Activated naive CD8-positive, alpha-beta T cell treated with anti-CD3 and anti-CD28 coated beads for 36 hours (primary cell): ENCODE measurements around the gene KRT1. TPM values are rescaled to one million over a fixed set of nuclear protein-coding genes. Genes with fewer than 3 reads are reported as not detected.

ENCODE experiments used
- DNase-seq: peaks from one replicate; pipeline ENCODE4 v3.0.0; 2021
- H3K27ac Mint-ChIP-seq: one replicate; pipeline ENCODE4 v1.8.0; 2022; ENCODE audit warnings: mild to moderate bottlenecking, moderate library complexity, mixed read lengths
- H3K27me3 Mint-ChIP-seq: one replicate; pipeline ENCODE4 v1.8.0; 2022; ENCODE audit warnings: mild to moderate bottlenecking, mixed read lengths
- H3K36me3 Mint-ChIP-seq: one replicate; pipeline ENCODE4 v1.8.0; 2021; ENCODE audit warnings: mild to moderate bottlenecking, mixed read lengths
- H3K4me1 Mint-ChIP-seq: one replicate; pipeline ENCODE4 v1.8.0; 2021; ENCODE audit warnings: mixed read lengths
- H3K4me3 Mint-ChIP-seq: one replicate; pipeline ENCODE4 v1.8.0; 2022; ENCODE audit warnings: mild to moderate bottlenecking, moderate library complexity, mixed read lengths
- H3K9me3 Mint-ChIP-seq: one replicate; pipeline ENCODE4 v1.8.0; 2022; ENCODE audit warnings: mixed read lengths
- total RNA-seq, 2 experiments: library from RNA; stranded (reverse); gene quantifications; one replicate each; pipeline ENCODE4 v1.2.3, GENCODE V29; 2021

Gene KRT1
- total RNA-seq, 2 experiments from 2014 or later: not detected

DNA sequence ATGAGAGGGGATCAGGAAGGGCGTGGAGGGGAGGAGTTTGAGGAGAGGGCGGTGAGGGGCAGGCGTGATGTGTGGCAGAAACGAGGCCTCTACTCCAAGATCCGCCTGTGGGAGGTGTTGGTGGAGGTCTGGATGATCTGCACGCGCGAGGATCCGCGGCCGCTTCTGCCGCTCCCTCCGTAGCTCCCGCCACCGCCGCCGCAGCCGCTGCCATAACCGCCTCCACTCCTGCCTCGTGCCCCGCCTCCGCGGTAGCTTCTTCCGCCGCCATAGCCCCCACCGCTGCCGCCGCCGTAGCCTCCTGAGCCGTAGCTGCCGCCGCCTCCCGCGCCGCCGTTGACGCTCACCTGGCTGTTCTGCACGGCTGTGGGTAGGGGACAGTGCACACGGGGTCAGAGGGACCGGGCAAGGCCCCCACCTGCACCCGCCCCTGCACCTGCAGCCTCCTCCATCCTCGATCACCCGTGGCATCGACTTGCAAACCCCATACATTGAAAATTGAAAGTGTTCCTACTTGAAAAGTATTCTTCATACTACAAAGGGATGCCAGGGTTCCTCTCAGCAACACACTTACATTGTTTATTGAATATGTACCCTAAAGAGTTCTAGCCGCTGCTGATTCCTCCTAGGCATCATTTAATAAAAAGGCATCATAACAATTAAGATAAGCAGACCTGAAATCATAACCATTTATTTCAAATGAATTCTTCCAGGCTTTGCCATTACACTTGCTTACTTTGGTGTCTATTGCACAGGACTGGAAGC is 11.1 kb upstream of the KRT1 start:
- no peaks in the 10 kb centered on the region for H3K9me3 Mint-ChIP-seq
- no peaks in the 10 kb centered on the region for H3K36me3 Mint-ChIP-seq
- H3K4me1 Mint-ChIP-seq: peaks cover 11% of the 10 kb centered on the region
- H3K4me3 Mint-ChIP-seq: peak overlapping the region; percentile 71
- no peak overlapping the region for H3K27ac Mint-ChIP-seq
- peak; percentile 57 for DNase-seq
- no peaks in the 10 kb centered on the region for H3K27me3 Mint-ChIP-seq

DNA sequence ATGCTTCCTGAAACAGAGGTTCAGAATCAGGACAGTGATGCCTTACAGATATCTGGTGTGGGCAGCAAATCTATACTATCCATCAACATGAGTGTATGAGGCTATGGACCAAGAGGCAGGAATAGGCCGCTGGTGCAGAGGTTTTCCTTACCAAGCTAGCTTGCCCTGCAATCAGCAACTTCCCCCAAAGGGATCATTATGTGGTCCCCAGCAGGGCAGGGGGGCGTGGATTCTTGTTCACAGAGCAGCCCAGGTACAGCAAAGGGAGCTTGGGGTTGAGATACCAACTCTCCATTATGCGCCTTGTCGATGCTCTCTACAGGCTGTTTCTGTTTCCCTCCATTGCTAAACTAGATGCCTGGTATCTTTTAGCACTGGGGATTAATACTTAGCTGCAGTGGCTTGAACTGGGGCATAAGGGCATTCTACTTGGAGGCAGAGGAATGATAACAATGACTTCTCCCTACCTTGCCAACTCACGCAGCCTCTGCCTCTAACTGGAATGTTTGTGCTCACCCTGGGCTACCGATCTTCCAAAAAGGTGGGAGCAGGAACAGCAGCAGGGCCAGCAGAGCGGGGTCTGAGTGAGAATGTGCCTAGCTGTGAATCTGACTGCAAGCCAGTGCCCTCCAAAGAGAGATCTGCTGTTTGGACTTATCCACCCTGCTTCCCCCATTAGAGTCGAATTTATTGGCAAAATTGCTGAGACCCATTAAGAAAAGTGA is 10.3 kb upstream of the KRT1 start:
- no peaks in the 10 kb centered on the region for H3K27me3 Mint-ChIP-seq

DNA sequence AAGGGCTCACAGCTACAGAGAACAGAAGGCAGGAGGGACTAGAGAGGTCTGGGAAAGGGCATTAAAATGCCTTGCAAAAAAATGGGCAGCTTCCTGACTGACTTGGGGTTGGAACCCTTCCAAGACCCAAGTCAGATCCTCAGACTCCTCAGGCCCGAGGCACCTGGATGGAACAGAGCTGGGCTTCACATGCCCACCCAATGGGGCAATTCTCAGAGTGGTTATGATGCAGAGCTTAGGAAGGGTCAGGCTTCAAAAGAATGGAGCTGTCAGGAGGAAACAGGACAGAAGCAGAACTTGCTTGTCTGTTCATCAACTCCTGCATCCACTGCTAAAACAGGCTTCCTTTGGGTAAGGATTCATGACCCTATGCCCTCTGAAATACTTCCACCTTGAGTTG is 9.7 kb upstream of the KRT1 start:
- Mint-ChIP-seq H3K36me3 (no peaks in the 10 kb centered on the region), H3K27ac (no peak overlapping the region), H3K4me3 (no peak overlapping the region), H3K27me3 (no peaks in the 10 kb centered on the region), H3K4me1 (peaks cover 11% of the 10 kb centered on the region), H3K9me3 (no peaks in the 10 kb centered on the region)
- no peak for DNase-seq

More for the DNA sequence above, 10.3 kb upstream of the KRT1 start:
- H3K36me3 Mint-ChIP-seq: no peaks in the 10 kb centered on the region
- no peaks in the 10 kb centered on the region for H3K9me3 Mint-ChIP-seq
- peaks cover 11% of the 10 kb centered on the region for H3K4me1 Mint-ChIP-seq
- no peak for DNase-seq
- H3K27ac Mint-ChIP-seq: no peak overlapping the region
- H3K4me3 Mint-ChIP-seq: peak overlapping the region; percentile 71

DNA sequence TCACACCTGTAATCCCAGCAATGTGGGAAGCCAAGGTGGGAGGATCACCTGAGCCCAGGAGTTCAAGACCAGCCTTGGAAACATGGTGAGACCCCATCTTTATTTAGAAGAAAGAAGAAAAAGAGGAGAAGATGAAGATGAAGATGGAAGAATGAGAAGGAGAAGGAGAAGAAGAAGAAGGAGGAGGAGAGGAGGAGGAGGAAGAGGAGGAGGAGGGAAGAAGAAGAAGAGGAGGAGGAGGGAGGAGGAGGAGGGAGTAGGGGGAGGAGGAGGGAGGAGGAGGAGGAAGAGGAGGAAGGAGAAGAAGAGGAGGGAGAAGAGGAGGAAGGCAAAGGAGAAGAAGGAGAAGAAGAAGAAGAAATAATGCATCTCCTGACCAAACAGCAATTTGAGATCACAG is 9.0 kb upstream of the KRT1 start:
- H3K9me3 Mint-ChIP-seq: no peaks in the 10 kb centered on the region
- peaks cover 11% of the 10 kb centered on the region for H3K4me1 Mint-ChIP-seq
- no peak for DNase-seq
- H3K4me3 Mint-ChIP-seq: no peak overlapping the region
- H3K27me3 Mint-ChIP-seq: no peaks in the 10 kb centered on the region
- H3K27ac Mint-ChIP-seq: no peak overlapping the region
- no peaks in the 10 kb centered on the region for H3K36me3 Mint-ChIP-seq

DNA sequence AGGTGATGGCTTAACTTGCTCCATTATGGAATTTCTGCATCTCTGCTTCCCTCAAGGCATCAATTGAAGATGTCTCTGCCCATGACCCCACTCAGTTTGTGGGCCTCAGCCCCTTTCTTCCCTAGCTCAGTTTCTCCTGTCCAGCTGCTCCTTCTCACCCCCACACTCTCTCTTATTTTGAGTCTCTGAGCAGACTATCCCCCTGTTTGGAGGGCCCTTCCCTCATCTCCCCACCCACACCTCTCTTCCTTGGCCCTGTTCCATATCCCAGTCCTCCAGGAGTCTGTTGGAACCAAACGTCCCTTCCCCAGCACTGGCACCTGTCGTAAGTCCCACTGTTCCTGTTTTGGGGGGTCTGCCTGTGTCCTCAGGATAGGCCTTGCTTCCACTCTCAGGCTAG is 8.3 kb upstream of the KRT1 start:
- Mint-ChIP-seq H3K4me3 (no peak overlapping the region), H3K36me3 (no peaks in the 10 kb centered on the region), H3K9me3 (no peaks in the 10 kb centered on the region), H3K27me3 (no peaks in the 10 kb centered on the region), H3K4me1 (peaks cover 11% of the 10 kb centered on the region), H3K27ac (no peak overlapping the region)
- DNase-seq: no peak

DNA sequence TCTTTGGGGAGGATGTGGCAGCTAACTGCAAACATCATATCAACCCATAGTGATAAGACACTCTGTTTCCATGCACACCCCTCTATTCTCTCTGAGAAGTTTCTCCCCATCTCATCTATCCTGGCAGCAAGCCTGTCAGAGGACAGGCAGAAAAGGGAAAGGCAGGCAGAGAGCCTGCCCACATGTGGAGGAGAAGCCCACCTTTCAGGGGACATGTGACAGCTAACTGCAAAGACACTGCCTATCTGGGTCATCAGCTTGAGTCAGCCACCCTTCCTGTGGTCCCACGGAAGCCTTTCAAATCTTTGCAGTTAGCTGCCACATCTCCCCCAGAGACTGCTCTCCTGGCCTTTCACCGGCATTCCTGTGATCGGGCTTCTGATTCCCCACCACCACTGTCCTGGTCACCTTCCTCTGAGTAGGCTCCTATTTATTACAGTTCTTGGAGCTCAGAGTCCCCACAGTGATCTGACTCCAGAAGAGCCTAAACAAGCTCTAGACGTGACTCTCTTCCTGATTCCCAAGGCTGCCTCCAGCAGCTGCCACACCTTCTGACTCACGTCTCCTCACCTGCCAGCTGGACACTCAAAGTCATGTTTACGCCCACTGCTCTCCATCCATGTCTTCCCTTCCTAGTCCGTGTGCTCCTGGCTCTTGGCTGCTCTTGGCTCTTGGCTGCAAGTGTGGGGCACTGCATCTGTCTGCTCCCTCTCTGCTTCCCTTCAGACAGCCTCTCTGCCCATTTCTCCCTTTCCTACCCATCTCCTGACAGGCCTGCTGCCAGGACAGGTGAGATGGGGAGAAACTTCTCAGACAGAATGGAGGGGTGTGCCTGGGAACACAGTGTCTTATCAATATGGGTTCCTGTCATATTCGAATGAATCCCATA is 7.5 kb upstream of the KRT1 start:
- no peak for DNase-seq
- H3K4me1 Mint-ChIP-seq: peaks cover 11% of the 10 kb centered on the region
- H3K4me3 Mint-ChIP-seq: no peak overlapping the region
- H3K36me3 Mint-ChIP-seq: no peaks in the 10 kb centered on the region
- H3K27ac Mint-ChIP-seq: no peak overlapping the region
- H3K27me3 Mint-ChIP-seq: no peaks in the 10 kb centered on the region
- H3K9me3 Mint-ChIP-seq: no peaks in the 10 kb centered on the region

DNA sequence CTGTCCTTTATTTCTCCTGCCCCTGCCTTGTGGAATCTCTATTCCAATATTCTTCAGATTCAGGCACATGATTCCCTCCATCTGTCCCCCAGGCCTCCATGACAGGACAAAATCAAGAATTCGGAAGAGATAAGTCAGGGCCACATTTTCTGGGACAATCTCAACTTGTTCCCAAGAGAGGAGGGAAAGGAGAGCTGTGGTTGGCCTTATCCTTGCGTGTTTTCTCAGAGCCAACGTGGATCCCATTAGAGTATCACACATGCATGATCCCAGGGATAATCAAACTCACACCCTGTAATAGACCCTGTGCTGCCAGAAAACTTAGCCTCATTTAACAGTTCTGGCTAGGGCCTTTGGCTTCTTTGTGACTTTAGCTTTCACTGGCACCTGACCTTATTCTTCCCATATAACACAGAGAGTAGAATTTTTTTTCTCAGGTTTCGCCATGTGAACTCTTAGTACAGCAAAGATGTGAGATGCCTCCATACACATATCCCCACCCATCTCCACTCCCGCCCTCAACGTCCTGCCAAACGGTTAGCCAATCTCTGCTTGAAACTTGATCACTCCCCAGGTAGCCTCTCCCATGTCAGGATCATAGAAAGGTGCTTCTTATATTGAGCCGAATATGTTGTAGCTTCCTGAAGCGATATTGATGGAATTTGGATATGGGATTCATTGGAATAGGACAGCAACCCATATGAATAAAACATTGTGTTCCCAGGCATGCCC is 6.7 kb upstream of the KRT1 start:
- Mint-ChIP-seq H3K4me1 (peaks cover 17% of the 10 kb centered on the region), H3K36me3 (no peaks in the 10 kb centered on the region), H3K9me3 (no peaks in the 10 kb centered on the region), H3K27ac (no peak overlapping the region), H3K27me3 (no peaks in the 10 kb centered on the region), H3K4me3 (no peak overlapping the region)
- DNase-seq: no peak

DNA sequence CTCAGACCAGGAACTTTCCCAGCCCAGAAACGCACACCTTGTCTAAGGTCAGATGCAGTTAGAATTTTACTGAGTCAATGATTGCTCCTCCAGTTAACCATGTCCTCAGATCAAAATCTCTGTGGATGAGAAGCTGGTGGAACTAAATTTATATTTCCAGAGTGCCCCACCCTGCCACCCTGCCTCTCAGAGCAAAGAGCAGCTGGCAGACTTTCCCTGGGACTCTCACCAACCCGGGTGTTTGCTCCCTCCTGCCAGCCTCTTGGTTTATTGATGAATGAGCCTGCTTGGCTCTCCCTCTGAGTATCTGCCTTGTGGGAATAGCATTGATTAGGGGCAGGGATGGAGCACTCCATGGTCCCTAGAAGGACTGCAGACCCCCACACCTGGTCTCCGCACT is 5.9 kb upstream of the KRT1 start:
- no peak overlapping the region for H3K4me3 Mint-ChIP-seq
- DNase-seq: no peak
- peaks cover 19% of the 10 kb centered on the region for H3K4me1 Mint-ChIP-seq
- H3K36me3 Mint-ChIP-seq: no peaks in the 10 kb centered on the region
- no peaks in the 10 kb centered on the region for H3K27me3 Mint-ChIP-seq
- H3K27ac Mint-ChIP-seq: no peak overlapping the region
- no peaks in the 10 kb centered on the region for H3K9me3 Mint-ChIP-seq

DNA sequence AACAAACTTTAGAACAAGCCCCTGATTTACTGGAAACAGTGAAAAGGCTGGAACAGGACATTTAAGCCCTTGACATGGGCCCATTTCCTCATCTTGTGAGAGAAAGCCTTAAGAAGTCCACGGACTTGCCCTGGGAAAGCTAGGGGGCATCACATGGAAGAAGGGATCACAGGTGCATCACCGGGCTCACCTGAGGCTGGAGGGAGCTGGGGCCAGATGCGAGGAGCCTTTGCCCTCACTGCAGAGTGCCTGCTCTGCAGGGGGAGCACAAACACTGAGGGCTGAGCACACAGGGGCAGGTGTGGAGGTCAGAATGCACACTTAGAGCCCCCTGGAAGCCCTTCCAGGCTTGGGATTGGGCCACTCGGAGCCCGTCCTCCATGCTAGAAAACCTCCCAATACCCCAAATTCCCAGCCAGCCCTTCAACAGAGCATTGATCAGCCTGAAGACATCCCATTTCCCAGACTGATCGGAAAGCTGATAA is 5.2 kb upstream of the KRT1 start:
- Mint-ChIP-seq H3K4me3 (no peak overlapping the region), H3K9me3 (no peaks in the 10 kb centered on the region), H3K36me3 (no peaks in the 10 kb centered on the region), H3K27ac (no peak overlapping the region), H3K27me3 (no peaks in the 10 kb centered on the region), H3K4me1 (peaks cover 20% of the 10 kb centered on the region)
- DNase-seq: no peak

DNA sequence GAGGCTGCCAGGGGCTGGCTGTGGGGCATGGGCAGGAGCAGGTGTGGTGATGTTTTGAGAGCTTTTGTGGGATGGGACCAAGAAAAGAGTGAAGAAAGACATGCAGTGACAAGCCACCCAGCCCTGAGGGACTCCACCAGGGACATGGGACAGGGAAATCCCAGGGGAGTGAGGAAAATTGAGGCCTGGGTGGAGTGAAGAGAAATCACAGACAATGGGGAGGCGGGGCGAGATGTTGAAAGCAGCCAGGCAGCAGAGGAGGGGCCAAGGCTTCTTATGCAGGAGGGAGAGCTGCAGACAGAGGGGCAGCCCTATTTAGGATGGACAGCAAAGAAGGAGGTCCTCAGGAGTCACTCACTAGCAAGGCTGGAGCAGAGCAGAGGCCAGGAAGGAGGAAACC is 4.2 kb upstream of the KRT1 start:
- peaks cover 25% of the 10 kb centered on the region for H3K4me1 Mint-ChIP-seq
- H3K27me3 Mint-ChIP-seq: peaks cover 3% of the 10 kb centered on the region
- H3K4me3 Mint-ChIP-seq: no peak overlapping the region
- H3K27ac Mint-ChIP-seq: no peak overlapping the region
- no peak for DNase-seq
- H3K9me3 Mint-ChIP-seq: no peaks in the 10 kb centered on the region
- H3K36me3 Mint-ChIP-seq: no peaks in the 10 kb centered on the region

DNA sequence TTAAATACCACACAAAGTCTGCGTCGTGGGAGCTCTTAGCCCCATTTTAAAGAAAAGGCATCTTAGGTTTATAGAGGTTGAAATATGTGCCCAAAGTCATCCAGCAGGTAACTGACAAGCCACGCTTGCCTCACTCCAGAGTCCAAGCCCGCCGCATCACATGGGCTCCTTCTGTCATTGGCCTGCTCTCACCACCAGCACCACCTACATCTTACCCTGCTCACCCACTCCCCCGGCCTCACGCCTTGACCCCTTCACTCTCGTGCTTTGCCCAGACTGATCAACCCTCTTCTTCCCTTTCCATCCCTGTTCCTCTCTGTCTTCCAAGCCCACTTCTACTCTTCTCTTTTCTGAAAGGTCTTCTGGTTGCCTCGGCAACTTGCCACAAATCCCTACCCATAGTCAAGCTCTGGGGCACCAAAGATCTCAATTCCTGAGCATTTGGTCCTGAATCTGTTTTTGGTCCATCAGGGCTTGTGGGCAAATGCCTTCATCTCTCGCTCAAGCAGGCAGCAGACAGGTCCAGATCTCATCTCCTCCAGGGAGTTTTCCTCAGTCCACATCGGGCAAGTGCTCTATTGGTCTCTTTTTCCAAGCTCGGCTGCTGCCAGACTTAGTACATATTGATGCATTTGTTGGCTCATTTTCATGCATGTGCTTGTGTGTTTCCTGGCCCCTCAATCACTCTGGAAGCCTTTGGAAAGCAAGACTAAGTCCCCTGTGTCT is 3.5 kb upstream of the KRT1 start:
- Mint-ChIP-seq H3K27me3 (peaks cover 3% of the 10 kb centered on the region), H3K4me3 (no peak overlapping the region), H3K9me3 (no peaks in the 10 kb centered on the region), H3K27ac (no peak overlapping the region), H3K4me1 (peaks cover 27% of the 10 kb centered on the region), H3K36me3 (no peaks in the 10 kb centered on the region)
- DNase-seq: no peak

DNA sequence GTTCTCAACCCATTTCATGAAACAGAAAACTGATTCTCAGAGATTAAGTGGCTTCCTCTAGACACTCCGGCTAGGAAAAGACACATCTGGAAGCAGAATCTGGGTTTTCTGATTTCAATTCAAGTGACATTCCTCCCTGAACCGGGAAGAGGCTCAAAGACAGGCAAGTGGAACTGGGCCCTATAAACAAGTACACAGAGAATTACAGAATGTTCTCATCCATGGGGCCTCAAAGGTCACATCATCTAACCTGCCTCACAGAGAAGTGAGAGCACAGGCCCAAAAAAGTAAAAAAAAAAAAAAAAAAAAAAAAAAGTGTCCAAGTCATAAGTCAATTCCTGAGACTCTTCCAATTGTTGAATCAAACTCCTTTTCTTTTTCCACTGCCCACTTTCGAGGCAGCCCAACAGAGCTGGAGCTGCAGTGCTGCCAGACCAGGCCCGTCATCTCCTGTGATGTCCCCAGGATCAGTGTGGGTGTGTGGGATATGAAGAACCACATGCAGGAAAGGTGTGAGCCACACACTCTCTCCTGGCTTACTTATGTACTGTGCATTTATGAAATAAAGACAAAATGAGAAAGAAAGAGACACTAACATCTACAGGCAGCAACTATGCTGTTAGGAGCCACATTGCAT is 2.8 kb upstream of the KRT1 start:
- Mint-ChIP-seq H3K27ac (no peak overlapping the region), H3K4me3 (no peak overlapping the region), H3K36me3 (no peaks in the 10 kb centered on the region), H3K27me3 (peaks cover 3% of the 10 kb centered on the region), H3K4me1 (peaks cover 27% of the 10 kb centered on the region), H3K9me3 (no peaks in the 10 kb centered on the region)
- DNase-seq: no peak

DNA sequence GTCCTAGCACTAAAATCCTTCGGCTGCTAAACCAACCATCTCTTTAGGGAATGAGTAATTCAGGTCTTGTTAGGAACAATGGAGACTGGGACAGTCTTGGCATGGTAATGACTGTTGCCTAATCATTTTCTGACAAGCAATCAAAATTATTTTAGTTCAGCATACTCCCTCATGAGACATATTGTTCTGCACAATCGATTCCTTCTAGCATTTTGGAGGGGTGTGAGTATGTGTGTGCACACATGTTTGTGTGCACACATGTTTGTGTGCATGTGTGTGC is 2.1 kb upstream of the KRT1 start:
- H3K4me1 Mint-ChIP-seq: peaks cover 27% of the 10 kb centered on the region
- no peak for DNase-seq
- H3K27ac Mint-ChIP-seq: no peak overlapping the region
- no peaks in the 10 kb centered on the region for H3K36me3 Mint-ChIP-seq
- H3K4me3 Mint-ChIP-seq: no peak overlapping the region
- peaks cover 3% of the 10 kb centered on the region for H3K27me3 Mint-ChIP-seq
- no peaks in the 10 kb centered on the region for H3K9me3 Mint-ChIP-seq
